GM12878 (cell line): ENCODE results near the gene CAPSL.

Experiments
- CTCF ChIP-seq, 3 experiments: IDR thresholded peaks in 2 of 3; conservative IDR thresholded peaks in 1 of 3; 2 replicates each; pipeline ENCODE4 v1.5.1; 2011; ENCODE audit warnings: low read depth in 3 of 3, low read length in 3 of 3, mild to moderate bottlenecking in 3 of 3, control low read depth in 2 of 3, moderate library complexity in 2 of 3, inconsistent platforms in 1 of 3, mixed read lengths in 1 of 3; ENCODE audit not compliant: control insufficient read depth in 2 of 3, insufficient read depth in 1 of 3; ENCODE audit errors: extremely low read depth in 1 of 3
- ESRRA ChIP-seq: IDR thresholded peaks from 2 replicates; pipeline ENCODE4 v1.6.1; 2012; ENCODE audit warnings: mild to moderate bottlenecking, low read length, improper control_type of control experiment
- RFX5 ChIP-seq: IDR thresholded peaks from 2 replicates; pipeline ENCODE4 v1.6.1; 2011; ENCODE audit warnings: low read depth, low read length, improper control_type of control experiment
- SIN3A ChIP-seq: IDR thresholded peaks from 2 replicates; pipeline ENCODE4 v1.6.1; 2012; ENCODE audit warnings: low read depth, low read length, improper control_type of control experiment
- YBX1 ChIP-seq: fragments of 450-650 bp; IDR thresholded peaks from 2 replicates; pipeline ENCODE4 v1.6.1; 2016; ENCODE audit warnings: antibody characterized with exemption

GRCh38 chr5:35876454-35876853, 62.0 kb downstream of the CAPSL start:
- TF ChIP-seq SIN3A (no peak), RFX5 (no peak), CTCF (IDR thresholded peaks at IDR 0.05 in 2 of 3, conservative IDR thresholded peaks at IDR 0.05 in 1 of 3; ENCODE audit: control insufficient read depth in 2 of 3, extremely low read depth in 1 of 3, insufficient read depth in 1 of 3, low read depth in 3 of 3, low read length in 3 of 3) (no peak), ESRRA (no peak), YBX1 (no peak)
